GM12865 (cell line): Measurements from ENCODE around the gene PDLIM3.

ENCODE experiments used
- DNase-seq: peaks from one replicate; pipeline ENCODE4 v3.0.0; 2010; ENCODE audit warnings: low read depth
- H3K4me3 ChIP-seq: 2 replicates; pipeline ENCODE4 v1.5.1; 2011; ENCODE audit warnings: mild to moderate bottlenecking, low read depth, low read length, control low read depth
- TF ChIP-seq, protein P1 (sequence below): IDR thresholded peaks from 2 replicates; pipeline ENCODE4 v1.5.1; 2011; ENCODE audit warnings: low read length, control low read depth, low read depth, inconsistent platforms; ENCODE audit not compliant: insufficient read depth; ENCODE audit errors: missing control alignments

PDLIM3 gene, protein sequence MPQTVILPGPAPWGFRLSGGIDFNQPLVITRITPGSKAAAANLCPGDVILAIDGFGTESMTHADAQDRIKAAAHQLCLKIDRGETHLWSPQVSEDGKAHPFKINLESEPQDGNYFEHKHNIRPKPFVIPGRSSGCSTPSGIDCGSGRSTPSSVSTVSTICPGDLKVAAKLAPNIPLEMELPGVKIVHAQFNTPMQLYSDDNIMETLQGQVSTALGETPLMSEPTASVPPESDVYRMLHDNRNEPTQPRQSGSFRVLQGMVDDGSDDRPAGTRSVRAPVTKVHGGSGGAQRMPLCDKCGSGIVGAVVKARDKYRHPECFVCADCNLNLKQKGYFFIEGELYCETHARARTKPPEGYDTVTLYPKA

DNA sequence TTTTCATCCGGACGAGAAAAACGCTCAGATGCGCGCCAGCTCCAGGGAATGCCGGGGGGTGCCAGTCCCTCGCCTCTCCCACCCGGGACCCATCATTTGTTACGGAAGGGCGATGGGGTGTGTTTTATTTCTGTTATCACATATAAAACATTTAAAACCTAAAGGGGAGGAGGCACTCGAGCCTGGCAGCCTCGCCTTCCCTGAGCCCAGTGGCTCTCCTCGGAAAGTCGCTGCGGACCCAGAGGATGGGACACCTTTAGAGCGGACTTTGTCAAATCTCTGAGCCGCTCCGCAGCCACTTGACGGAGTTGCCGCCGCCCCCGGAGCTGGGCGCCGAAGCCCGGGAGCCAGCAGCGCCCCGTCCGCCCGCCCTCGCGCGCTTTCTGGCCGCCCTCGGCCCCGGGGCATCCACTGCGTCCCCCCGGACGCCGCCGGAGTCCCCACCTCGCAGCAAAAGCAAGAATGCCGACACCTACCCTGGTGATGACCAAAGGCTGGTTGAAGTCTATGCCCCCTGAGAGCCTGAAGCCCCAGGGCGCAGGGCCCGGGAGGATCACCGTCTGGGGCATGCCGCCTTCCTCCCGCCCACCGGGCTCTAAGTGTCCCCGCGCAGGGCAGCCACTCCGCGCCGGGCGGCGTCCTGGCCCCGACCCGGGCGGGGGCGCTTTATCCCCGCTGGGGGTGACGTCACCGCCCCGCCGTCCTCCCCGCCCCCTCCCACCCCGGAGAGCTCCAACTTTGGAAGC, at the start of gene PDLIM3:
Gene PDLIM3, minus strand, starts transcription at position 642 of the 746 bp plus-strand sequence. Its CDS starts 73 bp downstream, at position 569.
- peak within 1 kb of the TSS; percentile 38 for H3K4me3 ChIP-seq
- DNase-seq: no peak
- TF ChIP-seq, protein P1, sequence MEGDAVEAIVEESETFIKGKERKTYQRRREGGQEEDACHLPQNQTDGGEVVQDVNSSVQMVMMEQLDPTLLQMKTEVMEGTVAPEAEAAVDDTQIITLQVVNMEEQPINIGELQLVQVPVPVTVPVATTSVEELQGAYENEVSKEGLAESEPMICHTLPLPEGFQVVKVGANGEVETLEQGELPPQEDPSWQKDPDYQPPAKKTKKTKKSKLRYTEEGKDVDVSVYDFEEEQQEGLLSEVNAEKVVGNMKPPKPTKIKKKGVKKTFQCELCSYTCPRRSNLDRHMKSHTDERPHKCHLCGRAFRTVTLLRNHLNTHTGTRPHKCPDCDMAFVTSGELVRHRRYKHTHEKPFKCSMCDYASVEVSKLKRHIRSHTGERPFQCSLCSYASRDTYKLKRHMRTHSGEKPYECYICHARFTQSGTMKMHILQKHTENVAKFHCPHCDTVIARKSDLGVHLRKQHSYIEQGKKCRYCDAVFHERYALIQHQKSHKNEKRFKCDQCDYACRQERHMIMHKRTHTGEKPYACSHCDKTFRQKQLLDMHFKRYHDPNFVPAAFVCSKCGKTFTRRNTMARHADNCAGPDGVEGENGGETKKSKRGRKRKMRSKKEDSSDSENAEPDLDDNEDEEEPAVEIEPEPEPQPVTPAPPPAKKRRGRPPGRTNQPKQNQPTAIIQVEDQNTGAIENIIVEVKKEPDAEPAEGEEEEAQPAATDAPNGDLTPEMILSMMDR: no peak

DNA sequence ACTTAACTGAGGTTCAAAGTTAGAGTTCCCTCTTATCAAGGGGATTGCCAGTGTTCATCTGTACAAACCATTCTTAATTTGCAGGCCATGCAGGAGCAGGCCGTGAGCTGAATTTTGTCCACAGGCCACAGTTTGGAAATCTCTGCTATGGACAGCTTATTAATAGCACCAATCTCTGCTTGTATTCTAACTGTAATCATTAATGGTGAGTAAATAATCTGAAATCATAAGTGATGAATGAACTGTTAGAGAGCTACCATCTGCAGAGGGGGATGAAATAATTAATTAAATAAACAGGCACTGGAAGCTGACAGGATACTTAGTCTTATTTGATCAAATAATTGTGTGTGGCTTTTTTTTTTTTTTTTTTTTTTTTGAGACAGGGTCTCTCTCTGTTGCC, 48.5 kb upstream of the PDLIM3 start:
- TF ChIP-seq, protein P1: no peak
- H3K4me3 ChIP-seq: no peak overlapping the region
- DNase-seq: no peak

DNA sequence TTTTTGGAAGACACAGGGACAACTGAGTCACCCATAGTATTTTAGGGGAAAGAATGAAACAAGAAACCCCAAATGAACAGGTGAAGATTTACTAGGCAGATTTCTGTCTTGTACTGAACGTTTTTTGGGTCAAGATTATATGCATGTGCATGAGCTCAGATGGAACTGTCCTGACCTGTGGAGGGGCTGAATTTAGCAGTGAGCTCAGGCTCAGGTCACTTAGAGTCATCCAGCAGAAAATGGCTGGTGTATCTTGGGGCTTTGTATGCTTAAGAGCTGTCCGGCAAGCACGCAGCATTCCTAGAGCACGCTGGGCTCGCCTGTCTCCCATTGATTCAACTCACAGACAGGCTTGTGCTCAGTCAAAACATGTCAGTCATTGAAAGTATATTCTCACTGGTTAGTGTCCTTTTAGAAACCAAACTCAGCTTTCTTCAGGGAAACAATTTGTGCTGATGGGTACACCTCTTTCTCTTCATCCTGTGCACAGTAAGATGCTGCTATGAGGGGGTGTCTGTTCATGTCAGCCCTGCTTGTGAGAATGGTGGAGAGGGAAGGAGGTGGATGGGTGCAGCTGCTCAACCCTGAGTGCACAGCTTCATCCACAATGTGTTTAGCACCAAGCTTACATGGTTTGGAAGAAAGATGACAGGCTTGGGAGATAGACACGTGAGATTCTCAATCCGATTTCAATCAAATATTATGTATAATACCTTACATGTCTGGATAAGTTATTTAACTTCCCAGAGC, 47.5 kb upstream of the PDLIM3 start:
- TF ChIP-seq, protein P1: no peak
- DNase-seq: no peak
- no peak overlapping the region for H3K4me3 ChIP-seq

DNA sequence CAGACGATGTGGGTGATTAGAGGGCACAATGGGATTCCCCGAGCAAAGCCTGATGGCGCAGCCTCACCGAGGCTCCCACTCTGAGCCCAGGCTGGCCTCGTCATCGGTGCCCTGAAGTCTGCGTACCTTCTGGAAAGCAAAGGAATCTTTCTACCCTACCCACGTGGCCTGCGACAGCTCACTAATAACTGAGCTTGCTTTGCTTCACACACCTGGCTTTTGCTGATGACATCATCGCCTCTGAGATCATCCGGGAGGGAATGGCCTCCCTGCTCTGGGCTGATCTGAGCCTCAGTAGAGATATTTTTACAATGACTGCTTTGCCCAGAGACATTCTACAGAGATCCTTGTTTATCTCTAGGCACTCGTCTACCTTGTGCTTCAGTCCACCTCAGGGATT, 45.4 kb upstream of the PDLIM3 start:
- H3K4me3 ChIP-seq: no peak overlapping the region
- DNase-seq: no peak
- TF ChIP-seq, protein P1: no peak

DNA sequence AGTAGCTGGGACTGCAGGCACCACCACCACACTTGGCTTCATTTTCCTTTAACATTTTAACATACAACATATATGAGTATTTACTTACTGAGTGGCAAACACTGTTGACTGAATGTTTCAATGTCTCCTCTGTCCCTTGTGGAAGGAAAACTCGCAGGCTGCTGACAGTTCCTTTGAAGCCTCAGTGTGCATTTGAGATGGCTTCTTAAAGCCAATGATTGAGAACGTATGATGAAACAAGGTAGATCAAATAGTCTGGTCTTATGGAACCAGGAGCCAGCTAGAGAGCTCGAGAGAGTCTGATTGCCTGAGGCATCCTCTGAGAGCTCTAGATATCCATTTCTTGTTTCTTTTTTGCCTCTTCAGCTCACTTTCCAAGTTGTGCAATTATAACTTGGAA, 43.0 kb upstream of the PDLIM3 start:
- no peak overlapping the region for H3K4me3 ChIP-seq
- DNase-seq: no peak
- TF ChIP-seq, protein P1: no peak

DNA sequence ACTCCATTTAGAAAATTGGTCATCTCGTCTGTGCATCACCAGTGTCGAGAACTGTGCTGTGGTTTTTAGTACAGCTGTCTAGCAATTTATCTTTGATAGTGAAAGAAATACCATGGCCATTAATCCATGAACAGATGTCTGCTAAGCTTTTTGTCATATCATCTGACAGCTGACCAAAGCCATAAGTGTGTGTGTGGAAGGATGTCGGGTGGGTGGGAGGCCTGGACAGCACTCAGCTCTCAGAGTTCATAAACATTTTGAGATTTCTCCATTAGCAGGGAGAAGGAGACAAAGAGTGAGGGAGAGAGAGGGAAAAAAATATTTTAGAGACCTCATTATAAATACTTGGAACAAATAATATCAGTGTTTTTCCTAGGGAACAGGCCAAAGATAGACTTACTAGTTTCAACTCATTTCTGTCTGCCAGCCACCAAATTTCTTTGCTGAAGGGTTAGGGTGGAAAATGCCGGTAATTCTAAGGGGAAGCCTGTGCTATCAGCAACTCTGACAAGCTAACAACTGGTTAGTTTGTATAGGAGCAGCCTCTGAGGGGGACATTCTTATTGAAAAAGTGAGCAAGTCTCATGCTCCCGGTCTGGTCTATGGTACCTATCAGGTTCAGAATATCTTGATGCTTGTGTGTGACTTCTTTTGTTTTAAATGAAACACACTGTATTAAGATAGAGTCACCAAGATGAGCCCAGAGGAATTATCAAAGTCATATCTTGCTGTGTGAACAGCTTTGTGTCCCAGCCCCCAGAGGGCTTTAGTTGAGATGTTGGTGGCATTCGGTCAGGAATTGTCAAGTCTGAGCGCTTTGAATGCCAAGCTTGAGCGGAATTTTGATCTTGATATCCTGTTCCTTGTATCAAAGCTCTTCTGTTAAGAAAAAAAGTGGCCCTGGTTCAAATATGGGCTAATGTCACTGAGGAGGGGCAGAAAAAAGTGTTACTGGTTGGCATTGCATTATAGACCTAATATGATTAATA, 41.9 kb upstream of the PDLIM3 start:
- H3K4me3 ChIP-seq: no peak overlapping the region
- DNase-seq: no peak
- TF ChIP-seq, protein P1: no peak
